ENCODE results near the gene CTNNA1. TPM values are rescaled to one million over a fixed set of nuclear protein-coding genes. Genes with fewer than 3 reads are reported as not detected.

Gene CTNNA1
- total RNA-seq, 2 donors from 2014 or later, result 247 to 288 TPM

- DNase-seq (ENCODE audit: low spot score), result no peak
- no peaks in the 10 kb centered on the region for H3K9me3 ChIP-seq
- no peaks in the 10 kb centered on the region for H3K27me3 ChIP-seq
- H3K36me3 ChIP-seq, result peaks cover 18% of the 10 kb centered on the region
- peaks cover 0 to 37% of the 10 kb centered on the region in 2 donors for H3K4me1 ChIP-seq
- TF ChIP-seq CTCF (IDR thresholded peaks at IDR 0.05), result peak; percentile 38 to 70
- H3K27ac ChIP-seq, result peak overlapping the region in 1 of 2 donors; percentile 51
- H3K4me3 ChIP-seq, result no peak overlapping the region
Measured at GRCh38 chr5:138824924-138825863, 72.0 kb downstream of the CTNNA1 start.

- H3K4me1 ChIP-seq, result peaks cover 0 to 16% of the 10 kb centered on the region in 2 donors
- DNase-seq (ENCODE audit: low spot score), result no peak
- TF ChIP-seq CTCF (IDR thresholded peaks at IDR 0.05), result no peak
Measured at GRCh38 chr5:138828556-138828955, 75.3 kb downstream of the CTNNA1 start.

GRCh38 chr5:138829341-138829740, 76.1 kb downstream of the CTNNA1 start:
- DNase-seq (ENCODE audit: low spot score), result no peak
- Histone ChIP-seq H3K4me1 (peaks cover 0 to 13% of the 10 kb centered on the region in 2 donors), H3K9me3 (no peaks in the 10 kb centered on the region), H3K4me3 (no peak overlapping the region), H3K27ac (no peak overlapping the region), H3K27me3 (no peaks in the 10 kb centered on the region), H3K36me3 (peaks cover 18% of the 10 kb centered on the region)
- TF ChIP-seq CTCF (IDR thresholded peaks at IDR 0.05), result no peak

More at GRCh38 chr5:138828556-138828955, 75.3 kb downstream of the CTNNA1 start:
- H3K27ac ChIP-seq, result no peak overlapping the region
- H3K27me3 ChIP-seq, result no peaks in the 10 kb centered on the region
- H3K9me3 ChIP-seq, result no peaks in the 10 kb centered on the region
- H3K36me3 ChIP-seq, result peaks cover 18% of the 10 kb centered on the region
- H3K4me3 ChIP-seq, result no peak overlapping the region

GRCh38 chr5:138831703-138832102, 78.5 kb downstream of the CTNNA1 start:
- Histone ChIP-seq H3K27ac (no peak overlapping the region), H3K4me1 (peaks cover 0 to 11% of the 10 kb centered on the region in 2 donors), H3K27me3 (no peaks in the 10 kb centered on the region), H3K36me3 (peaks cover 18% of the 10 kb centered on the region), H3K4me3 (no peak overlapping the region), H3K9me3 (no peaks in the 10 kb centered on the region)
- no peak for TF ChIP-seq CTCF (IDR thresholded peaks at IDR 0.05)
- no peak for DNase-seq (ENCODE audit: low spot score)

- no peak overlapping the region for H3K4me3 ChIP-seq
- H3K27ac ChIP-seq, result no peak overlapping the region
- peaks cover 18% of the 10 kb centered on the region for H3K36me3 ChIP-seq
- H3K4me1 ChIP-seq, result peaks cover 0 to 11% of the 10 kb centered on the region in 2 donors
- no peaks in the 10 kb centered on the region for H3K27me3 ChIP-seq
- TF ChIP-seq CTCF (IDR thresholded peaks at IDR 0.05), result no peak
- DNase-seq (ENCODE audit: low spot score), result no peak
- H3K9me3 ChIP-seq, result no peaks in the 10 kb centered on the region
Measured at GRCh38 chr5:138832218-138832617, 79.0 kb downstream of the CTNNA1 start.
